Activated CD8-positive, alpha-beta T cell treated with anti-CD3 and anti-CD28 coated beads, Interleukin-2, amount 10 ng/mL, durations not matched to agents 7 days and 5 days (primary cell): ENCODE results near the gene HSD17B4. TPM values are rescaled to one million over a fixed set of nuclear protein-coding genes. Genes with fewer than 3 reads are reported as not detected.
A peak's percentile ranks its signal among the peaks of the same experiment; 100 is the strongest.

Experiments used
- ATAC-seq: fragments of 150-1000 bp; cut with Tn5 transposase; one replicate; pipeline ENCODE4 v1.10.0; 2021; ENCODE audit warnings: moderate library complexity
- CTCF ChIA-PET: fragments of 350-600 bp; sonication (Branson Sonifier 250); formaldehyde crosslinking; loops from one replicate; lab custom pipeline; 2021; ENCODE audit warnings: antibody characterized with exemption; lab: Charles Lee
- POLR2A ChIA-PET: fragments of 350-600 bp; sonication (Branson Sonifier 250); formaldehyde crosslinking; loops from one replicate; lab custom pipeline; 2021; ENCODE audit warnings: antibody characterized with exemption; lab: Charles Lee
- DNase-seq: peaks from one replicate; pipeline ENCODE4 v3.0.0-alpha.2; 2020
- H3K27ac Mint-ChIP-seq: one replicate; pipeline ENCODE4 v1.8.0; 2021; ENCODE audit warnings: mild to moderate bottlenecking, mixed read lengths
- H3K27me3 Mint-ChIP-seq: one replicate; pipeline ENCODE4 v1.8.0; 2021; ENCODE audit warnings: low read depth, mixed read lengths
- H3K36me3 Mint-ChIP-seq: one replicate; pipeline ENCODE4 v1.8.0; 2021; ENCODE audit warnings: low read depth, mixed read lengths
- H3K4me1 Mint-ChIP-seq: one replicate; pipeline ENCODE4 v1.8.0; 2021; ENCODE audit warnings: low read depth, mixed read lengths
- H3K4me3 Mint-ChIP-seq: one replicate; pipeline ENCODE4 v1.8.0; 2021; ENCODE audit warnings: mild to moderate bottlenecking, mixed read lengths
- H3K9me3 Mint-ChIP-seq: one replicate; pipeline ENCODE4 v1.8.0; 2022; ENCODE audit warnings: mixed read lengths; ENCODE audit not compliant: insufficient read depth
- total RNA-seq, 2 experiments: library from RNA; stranded (reverse); gene quantifications; one replicate each; pipeline ENCODE4 v1.2.3, GENCODE V29; 2021

Gene HSD17B4
- 10 to 100 TPM; 68.9 to 78.9 TPM for total RNA-seq

GRCh38 chr5:119452373-119453039 is at the start of gene HSD17B4:
Gene HSD17B4, plus strand, starts transcription at chr5:119452497. Its CDS starts 79 bp downstream, at chr5:119452576.
- ChIA-PET POLR2A (interaction anchor here (0.8 to 1.3 kb wide), 2 partner anchors 184 to 381 kb away, joined by 3 to 4 read pairs; no protein-coding TSS in a partner anchor), CTCF (interaction anchor here (1.0 to 2.6 kb wide), 7 partner anchors 10 to 466 kb away, joined by 3 to 11 read pairs (median 4); partner anchors contain the start of genes DMXL1 and DTWD2)
- Mint-ChIP-seq H3K27me3 (peaks cover 8% of the 10 kb centered on the region), H3K36me3 (peaks cover 6% of the 10 kb centered on the region), H3K4me3 (peak within 1 kb of the TSS; percentile 95), H3K4me1 (peaks cover 19% of the 10 kb centered on the region), H3K27ac (peak within 1 kb of the TSS; percentile 82), H3K9me3 (no peaks in the 10 kb centered on the region)
- ATAC-seq (peak; percentile 95), DNase-seq (peak; percentile 86)

GRCh38 chr5:119402555-119402954 is 49.7 kb upstream of the HSD17B4 start:
- Mint-ChIP-seq H3K4me3 (no peak overlapping the region), H3K36me3 (peaks cover 8% of the 10 kb centered on the region), H3K4me1 (peaks cover 19% of the 10 kb centered on the region), H3K9me3 (no peaks in the 10 kb centered on the region), H3K27ac (no peak overlapping the region), H3K27me3 (no peaks in the 10 kb centered on the region)
- POLR2A ChIA-PET = no interaction called here
- no peak for DNase-seq
- CTCF ChIA-PET = interaction anchor here (0.7 to 5.9 kb wide), 3 partner anchors 8 to 414 kb away, joined by 4 to 60 read pairs (median 7); partner anchors contain the start of gene DTWD2
- ATAC-seq = no peak

DNA sequence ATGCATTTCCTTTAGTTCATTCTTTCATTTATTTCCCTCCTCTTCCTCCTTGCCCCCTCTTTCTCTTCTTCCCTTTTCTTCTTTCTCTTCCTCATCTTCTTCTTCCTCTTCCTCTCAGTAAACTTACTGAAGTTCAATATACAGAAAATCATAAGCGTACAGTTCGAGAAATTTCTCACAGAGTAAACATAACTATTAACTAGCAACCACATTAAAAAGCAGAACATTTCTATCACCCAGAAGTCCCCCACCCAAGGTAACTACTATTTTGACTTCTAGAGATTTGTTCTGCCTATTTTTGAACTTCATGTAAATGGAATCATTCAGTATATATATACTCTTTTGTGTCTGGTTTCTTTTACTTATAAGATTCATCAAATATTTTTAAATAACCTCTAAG is 48.3 kb upstream of the HSD17B4 start:
- ATAC-seq = no peak
- no peak overlapping the region for H3K4me3 Mint-ChIP-seq
- H3K36me3 Mint-ChIP-seq = peaks cover under 1% of the 10 kb centered on the region
- H3K4me1 Mint-ChIP-seq = peaks cover 9% of the 10 kb centered on the region
- no peak overlapping the region for H3K27ac Mint-ChIP-seq
- no peak for DNase-seq
- CTCF ChIA-PET = interaction anchor here (1.2 to 2.3 kb wide), 2 partner anchors 11 to 89 kb away, joined by 3 to 9 read pairs; no protein-coding TSS in a partner anchor
- no peaks in the 10 kb centered on the region for H3K27me3 Mint-ChIP-seq
- POLR2A ChIA-PET = interaction anchor here (1.2 kb wide), 1 partner anchor 25 kb away, joined by 3 read pairs; no protein-coding TSS in a partner anchor
- no peaks in the 10 kb centered on the region for H3K9me3 Mint-ChIP-seq

GRCh38 chr5:119405419-119405818 is 46.9 kb upstream of the HSD17B4 start:
- H3K36me3 Mint-ChIP-seq = no peaks in the 10 kb centered on the region
- no peak overlapping the region for H3K27ac Mint-ChIP-seq
- no peak overlapping the region for H3K4me3 Mint-ChIP-seq
- POLR2A ChIA-PET = interaction anchor here (0.9 to 1.2 kb wide), 2 partner anchors 27 to 417 kb away, joined by 3 read pairs; partner anchors contain the start of gene DTWD2
- CTCF ChIA-PET = interaction anchor here (1.5 to 2.3 kb wide), 2 partner anchors 90 to 417 kb away, joined by 4 to 9 read pairs; partner anchors contain the start of gene DTWD2
- peaks cover 7% of the 10 kb centered on the region for H3K4me1 Mint-ChIP-seq
- H3K9me3 Mint-ChIP-seq = no peaks in the 10 kb centered on the region
- no peaks in the 10 kb centered on the region for H3K27me3 Mint-ChIP-seq
- ATAC-seq (no peak), DNase-seq (no peak)

DNA sequence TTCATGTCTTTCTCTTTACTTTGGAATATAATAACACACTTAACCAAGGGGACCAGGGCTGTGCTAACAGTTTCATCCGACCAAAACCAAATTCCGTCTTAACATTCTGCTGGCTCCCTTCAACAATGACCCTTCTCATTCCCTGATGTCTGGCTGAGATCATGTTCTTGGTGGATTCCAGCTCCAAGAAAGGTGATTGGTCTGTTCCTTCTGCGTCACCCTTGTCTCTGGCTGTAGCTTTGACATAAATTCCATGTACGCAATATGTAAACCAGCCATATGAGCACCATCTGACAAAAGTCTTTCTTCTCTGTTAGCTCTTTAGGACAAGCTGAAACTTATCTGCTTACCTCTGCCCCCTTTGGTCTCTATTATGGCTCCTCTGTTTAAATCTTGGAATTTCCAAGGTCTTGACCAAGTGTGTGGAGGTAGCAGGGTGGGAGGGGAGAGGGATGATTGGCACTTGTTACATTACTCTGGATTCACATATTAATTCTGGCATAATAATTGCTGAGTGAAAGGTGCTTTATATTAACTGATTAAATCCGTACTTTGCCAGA is 45.7 kb upstream of the HSD17B4 start:
- peaks cover 17% of the 10 kb centered on the region for H3K4me1 Mint-ChIP-seq
- no peak for ATAC-seq
- ChIA-PET POLR2A (no interaction called here), CTCF (interaction anchor here (1.5 kb wide), 1 partner anchor 419 kb away, joined by 4 read pairs; the partner anchor contains the start of gene DTWD2)
- H3K27me3 Mint-ChIP-seq = no peaks in the 10 kb centered on the region
- H3K27ac Mint-ChIP-seq = no peak overlapping the region
- H3K36me3 Mint-ChIP-seq = no peaks in the 10 kb centered on the region
- no peaks in the 10 kb centered on the region for H3K9me3 Mint-ChIP-seq
- H3K4me3 Mint-ChIP-seq = no peak overlapping the region
- no peak for DNase-seq

GRCh38 chr5:119409235-119409815 is 43.0 kb upstream of the HSD17B4 start:
- H3K27me3 Mint-ChIP-seq = no peaks in the 10 kb centered on the region
- ATAC-seq = no peak
- H3K36me3 Mint-ChIP-seq = no peaks in the 10 kb centered on the region
- no peak overlapping the region for H3K27ac Mint-ChIP-seq
- H3K4me3 Mint-ChIP-seq = no peak overlapping the region
- CTCF ChIA-PET = interaction anchor here (0.6 to 6.6 kb wide), 11 partner anchors 9 to 420 kb away, joined by 3 to 129 read pairs (median 32); partner anchors contain the start of gene DTWD2
- peaks cover 24% of the 10 kb centered on the region for H3K4me1 Mint-ChIP-seq
- POLR2A ChIA-PET = no interaction called here
- H3K9me3 Mint-ChIP-seq = no peaks in the 10 kb centered on the region
- DNase-seq = no peak

GRCh38 chr5:119410448-119411159 is 41.7 kb upstream of the HSD17B4 start:
- no peak overlapping the region for H3K27ac Mint-ChIP-seq
- ChIA-PET POLR2A (interaction anchor here (1.1 kb wide), 1 partner anchor 95 kb away, joined by 3 read pairs; no protein-coding TSS in a partner anchor), CTCF (interaction anchor here (0.8 to 6.6 kb wide), 45 partner anchors 10 to 451 kb away, joined by 3 to 129 read pairs (median 9); partner anchors contain the start of genes DMXL1, DTWD2 and TNFAIP8)
- no peaks in the 10 kb centered on the region for H3K36me3 Mint-ChIP-seq
- no peak overlapping the region for H3K4me3 Mint-ChIP-seq
- ATAC-seq (no peak), DNase-seq (no peak)
- H3K9me3 Mint-ChIP-seq = no peaks in the 10 kb centered on the region
- no peaks in the 10 kb centered on the region for H3K27me3 Mint-ChIP-seq
- peaks cover 24% of the 10 kb centered on the region for H3K4me1 Mint-ChIP-seq

GRCh38 chr5:119411361-119412278 is 40.7 kb upstream of the HSD17B4 start:
- H3K4me1 Mint-ChIP-seq = peaks cover 24% of the 10 kb centered on the region
- DNase-seq (peak; percentile 73), ATAC-seq (peak; percentile 87)
- no peaks in the 10 kb centered on the region for H3K36me3 Mint-ChIP-seq
- no peaks in the 10 kb centered on the region for H3K27me3 Mint-ChIP-seq
- H3K27ac Mint-ChIP-seq = peak overlapping the region; percentile 0
- H3K9me3 Mint-ChIP-seq = no peaks in the 10 kb centered on the region
- ChIA-PET POLR2A (interaction anchor here (0.6 to 1.7 kb wide), 4 partner anchors 71 to 424 kb away, joined by 3 to 7 read pairs (median 6); partner anchors contain the start of gene DTWD2), CTCF (interaction anchor here (0.6 to 6.6 kb wide), 74 partner anchors 9 to 452 kb away, joined by 3 to 129 read pairs (median 6); partner anchors contain the start of genes DMXL1, DTWD2, HSD17B4 and TNFAIP8)
- peak overlapping the region; percentile 72 for H3K4me3 Mint-ChIP-seq

- ChIA-PET CTCF (interaction anchor here (0.6 to 6.6 kb wide), 67 partner anchors 8 to 450 kb away, joined by 3 to 129 read pairs (median 7); partner anchors contain the start of genes DMXL1, DTWD2, HSD17B4 and TNFAIP8), POLR2A (interaction anchor here (0.6 to 1.7 kb wide), 4 partner anchors 72 to 425 kb away, joined by 3 to 7 read pairs (median 6); partner anchors contain the start of gene DTWD2)
- Mint-ChIP-seq H3K4me1 (peaks cover 27% of the 10 kb centered on the region), H3K4me3 (peak overlapping the region; percentile 72), H3K27me3 (no peaks in the 10 kb centered on the region), H3K9me3 (no peaks in the 10 kb centered on the region), H3K36me3 (no peaks in the 10 kb centered on the region), H3K27ac (peak overlapping the region; percentile 0)
- DNase-seq (no peak), ATAC-seq (no peak)
Measured at GRCh38 chr5:119412279-119413227, 39.7 kb upstream of the HSD17B4 start.
